Measurements from ENCODE around the gene TMEM106B.

- TF ChIP-seq CTCF (conservative IDR thresholded peaks at IDR 0.05; ENCODE audit: low read depth, low read length) (no peak), CEBPB (IDR thresholded peaks at IDR 0.05; ENCODE audit: low read depth, low read length) (no peak), MXI1 (IDR thresholded peaks at IDR 0.05; ENCODE audit: borderline replicate concordance, low read depth, low read length) (no peak; the same call in 1 of the 2 replicates), NFE2L2 (IDR thresholded peaks at IDR 0.05; ENCODE audit: low read depth, low read length) (no peak), POLR2A (IDR thresholded peaks at IDR 0.05; ENCODE audit: low read depth, low read length) (no peak), ELK1 (IDR thresholded peaks at IDR 0.05; ENCODE audit: borderline replicate concordance, low read depth, low read length) (no peak), BHLHE40 (IDR thresholded peaks at IDR 0.05; ENCODE audit: low read depth, low read length) (no peak), MAZ (IDR thresholded peaks at IDR 0.05; ENCODE audit: borderline replicate concordance, low read depth, low read length) (no peak), MAFK (IDR thresholded peaks at IDR 0.05; ENCODE audit: low read depth, low read length) (no peak), RCOR1 (IDR thresholded peaks at IDR 0.05; ENCODE audit: insufficient replicate concordance, low read length) (no peak), RAD21 (IDR thresholded peaks at IDR 0.05; ENCODE audit: low read length) (no peak)
Observed at GRCh38 chr7:12210179-12211053, 678 bp upstream of the TMEM106B start.

Data from IMR-90 (cell line).